HuH-7.5 (cell line): ENCODE data around the gene DIS3L2.

Experiments used
- DNase-seq: peaks from one replicate; pipeline ENCODE4 v3.0.0; 2011; ENCODE audit warnings: low spot score

DIS3L2 gene

DNA sequence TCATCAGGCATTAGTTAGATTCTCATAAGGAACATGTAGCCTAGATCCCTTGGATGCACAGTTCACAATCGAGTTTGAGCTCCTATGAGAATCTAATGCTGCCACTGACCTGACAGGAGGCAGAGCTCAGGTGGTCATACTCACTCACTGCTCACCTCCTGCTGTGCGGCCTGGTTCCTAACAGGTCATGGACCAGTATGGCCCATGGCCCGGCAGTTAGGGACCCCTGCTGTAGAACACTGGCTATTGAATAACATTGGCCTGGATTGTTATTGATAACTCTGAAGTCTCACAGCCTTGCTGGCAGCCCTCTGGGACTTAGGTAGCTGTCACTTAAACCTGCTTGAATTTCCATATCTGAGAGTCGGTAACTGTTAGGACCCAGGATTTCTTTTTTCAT lies 302.6 kb downstream of the DIS3L2 start:
- no peak for DNase-seq

DNA sequence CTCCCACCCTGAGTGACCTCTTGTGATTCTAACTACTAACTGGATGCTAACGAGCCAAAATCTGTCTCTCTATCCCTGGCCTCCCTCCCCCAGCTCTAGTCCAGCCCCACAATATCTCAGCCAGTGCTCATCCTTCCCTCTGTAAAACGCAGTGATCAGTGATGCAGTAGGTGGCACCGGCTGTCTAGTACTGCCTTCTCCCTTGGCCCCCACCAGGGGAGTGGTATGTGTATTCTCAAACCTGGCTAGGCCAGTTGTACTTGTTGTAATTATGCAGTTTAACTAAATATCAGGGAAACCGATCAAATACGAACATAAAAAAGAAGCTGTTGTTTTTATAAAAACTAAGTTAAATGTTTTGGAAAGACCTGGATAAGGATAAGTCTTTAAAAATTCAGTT lies 303.8 kb downstream of the DIS3L2 start:
- DNase-seq = no peak

DNA sequence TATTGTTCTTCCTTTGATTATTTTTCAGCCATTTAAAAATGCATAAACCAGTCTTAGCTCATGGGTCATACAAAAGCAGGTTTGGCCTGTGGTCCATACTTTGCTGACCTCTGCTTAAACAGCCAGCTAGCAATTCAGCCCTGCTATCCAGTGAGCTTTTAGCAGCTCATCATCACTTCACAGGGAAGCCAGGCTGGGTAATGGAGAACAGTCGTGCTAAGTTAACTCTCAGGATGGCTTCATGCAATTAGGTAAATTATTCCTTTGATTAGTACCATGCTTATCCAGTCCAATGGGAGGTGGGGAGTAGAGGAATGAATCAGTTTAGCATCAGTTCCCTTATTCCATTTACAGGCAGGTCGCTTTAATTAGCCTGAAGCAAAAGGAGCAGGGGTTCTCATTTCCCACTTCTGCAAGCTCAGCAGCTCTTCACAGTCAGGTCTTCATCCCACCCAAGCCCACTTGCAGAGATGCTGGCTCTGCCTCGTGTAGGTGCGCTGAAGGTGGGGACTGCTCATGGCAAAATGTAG lies 307.2 kb downstream of the DIS3L2 start:
- no peak for DNase-seq

DNA sequence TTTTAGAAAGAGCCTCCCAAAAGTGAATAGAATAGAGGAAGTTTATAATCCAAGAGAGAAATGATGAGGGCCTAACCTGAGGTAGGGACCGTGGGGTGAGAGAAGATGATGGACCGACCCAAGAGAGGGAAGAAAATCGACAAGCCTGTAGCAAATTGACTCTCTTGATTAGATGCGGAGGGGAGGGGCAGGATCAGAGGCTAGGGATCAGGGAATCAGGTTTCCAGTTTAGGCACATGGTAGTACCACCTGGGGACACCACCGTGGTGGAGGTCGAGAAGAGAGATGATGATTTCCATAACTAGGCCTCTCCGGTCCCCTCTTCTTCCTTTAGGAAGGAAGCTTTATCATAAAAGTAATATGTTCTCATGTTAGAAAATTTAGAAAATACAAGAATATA lies 308.4 kb downstream of the DIS3L2 start:
- no peak for DNase-seq

DNA sequence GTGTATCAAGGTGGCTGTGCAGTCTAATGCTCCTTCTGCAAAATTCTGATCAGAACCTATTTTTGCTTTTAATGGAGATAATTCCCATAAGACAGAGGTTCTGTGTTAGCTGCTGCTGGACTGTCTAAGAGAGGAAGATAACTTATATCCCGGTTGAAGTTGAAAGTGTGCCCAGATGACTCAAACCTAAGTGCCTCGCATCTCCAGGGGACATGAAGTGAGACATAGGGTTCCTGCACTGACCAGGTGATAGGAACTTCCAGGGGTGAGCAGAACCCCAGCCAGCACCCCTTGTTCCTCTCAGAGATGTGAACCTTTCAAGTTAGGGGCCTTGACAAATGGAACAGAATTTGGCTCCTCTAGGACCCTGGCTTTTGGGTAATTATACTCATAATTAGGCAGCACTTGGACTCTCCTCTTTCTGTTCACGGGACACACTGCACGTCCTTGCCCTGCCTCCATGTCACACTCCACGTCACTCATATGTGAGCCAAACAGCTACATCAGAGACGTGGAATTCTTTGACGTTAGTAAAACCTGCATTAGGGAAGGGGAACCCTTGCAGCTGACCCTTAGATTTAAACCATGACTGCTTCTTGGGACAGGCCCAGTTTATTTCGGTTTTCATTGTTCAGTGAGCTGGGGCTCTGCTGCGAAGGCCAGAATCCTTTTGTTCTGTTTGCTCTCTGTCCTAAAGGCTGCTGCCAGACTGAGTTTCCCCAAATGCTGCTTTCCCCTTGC lies 312.6 kb downstream of the DIS3L2 start:
- no peak for DNase-seq

DNA sequence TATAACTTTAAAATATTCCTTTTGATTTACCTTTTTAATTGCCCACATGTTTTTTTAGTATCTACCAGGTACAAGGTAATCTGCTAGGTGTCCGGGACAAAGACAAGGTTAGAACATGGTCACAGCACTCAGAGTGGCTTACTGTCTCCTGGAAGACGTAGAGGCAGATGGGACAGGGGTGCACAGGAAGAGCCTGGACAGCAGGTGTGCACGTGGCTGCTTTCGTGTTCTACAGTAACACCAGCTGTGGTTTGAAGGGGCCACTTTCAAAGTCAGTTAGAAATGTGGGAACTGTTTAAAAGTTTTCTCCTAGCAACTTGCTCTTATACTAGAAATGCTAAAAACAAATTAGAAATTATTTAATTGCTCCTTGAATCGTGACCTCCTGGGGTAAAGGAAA lies 314.2 kb downstream of the DIS3L2 start:
- no peak for DNase-seq

DNA sequence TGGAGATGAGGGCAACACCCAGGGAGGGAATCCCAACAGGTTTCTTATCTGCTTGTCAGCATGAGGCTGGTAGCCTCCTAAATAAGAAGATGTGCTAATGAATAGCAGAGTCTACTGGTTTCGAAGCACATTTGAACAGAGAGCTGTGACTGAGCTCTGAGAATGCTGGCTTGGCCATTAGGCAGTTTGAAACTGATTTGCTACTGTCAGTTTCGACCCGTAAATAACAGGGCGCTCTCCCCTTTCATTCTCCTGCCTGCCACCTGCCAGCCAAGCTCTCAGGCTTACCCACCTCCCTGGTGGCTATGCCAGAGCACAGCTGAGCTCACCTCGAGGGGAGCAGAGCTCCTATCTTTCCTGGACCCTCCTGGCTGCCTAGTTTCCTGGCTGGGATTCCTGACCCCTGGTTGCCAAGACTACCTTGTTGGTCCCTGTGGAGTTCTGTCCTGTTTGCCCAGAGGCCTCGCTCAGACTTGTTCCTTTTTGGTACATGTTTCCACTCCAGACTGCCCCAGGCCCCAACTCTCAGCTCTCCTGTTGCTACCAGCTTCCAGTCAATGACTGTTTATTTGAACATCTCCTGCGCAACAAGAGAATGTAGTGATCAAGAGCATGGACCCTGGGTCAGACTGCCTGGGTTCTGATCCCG lies 314.7 kb downstream of the DIS3L2 start:
- DNase-seq = no peak

DNA sequence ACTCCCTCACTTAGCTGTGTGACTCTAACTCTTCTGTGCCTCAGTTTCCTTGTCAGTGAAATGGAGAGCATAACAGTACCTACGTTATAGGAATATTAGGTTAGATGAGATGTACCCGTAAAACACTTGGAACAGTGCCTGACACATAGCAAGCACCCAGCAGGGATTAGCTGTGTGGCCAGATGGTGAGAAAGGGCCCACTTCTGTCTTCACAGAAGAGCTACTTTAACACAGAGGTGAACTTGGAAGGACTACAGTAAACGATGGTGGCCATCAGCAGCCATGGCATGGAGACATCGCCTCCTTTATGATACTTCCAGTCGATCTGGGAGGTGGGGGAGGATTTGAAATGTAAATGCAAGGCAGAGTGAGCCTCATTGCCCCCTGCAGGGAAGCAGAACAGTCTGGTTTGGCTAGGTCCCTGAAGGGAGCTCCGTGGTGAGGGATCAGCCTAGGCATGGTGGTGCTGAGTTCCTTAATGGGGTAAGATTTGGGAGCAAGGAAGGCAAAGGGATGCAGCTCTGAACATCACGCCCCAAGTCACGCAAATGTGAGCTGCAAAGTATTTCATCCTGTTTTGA lies 315.3 kb downstream of the DIS3L2 start:
- DNase-seq = no peak

DNA sequence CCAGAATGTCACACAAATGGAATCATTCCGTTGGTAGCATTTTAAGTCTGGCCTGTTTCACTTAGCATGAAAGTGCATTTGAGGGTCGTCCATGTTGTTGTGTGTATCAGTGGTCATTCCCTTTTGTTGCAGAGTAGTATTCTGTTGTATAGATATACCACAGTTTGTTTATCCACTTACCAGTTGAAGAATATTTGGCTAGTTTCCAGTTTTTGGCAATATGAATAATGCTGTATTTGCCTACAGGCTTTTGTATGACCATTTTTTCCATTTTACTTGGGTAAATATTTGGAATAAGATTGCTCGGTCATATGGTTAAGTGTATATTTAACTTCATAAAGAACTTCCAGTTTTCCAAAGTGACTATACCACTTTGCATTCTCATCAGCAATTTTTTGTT lies 317.0 kb downstream of the DIS3L2 start:
- DNase-seq = no peak

DNA sequence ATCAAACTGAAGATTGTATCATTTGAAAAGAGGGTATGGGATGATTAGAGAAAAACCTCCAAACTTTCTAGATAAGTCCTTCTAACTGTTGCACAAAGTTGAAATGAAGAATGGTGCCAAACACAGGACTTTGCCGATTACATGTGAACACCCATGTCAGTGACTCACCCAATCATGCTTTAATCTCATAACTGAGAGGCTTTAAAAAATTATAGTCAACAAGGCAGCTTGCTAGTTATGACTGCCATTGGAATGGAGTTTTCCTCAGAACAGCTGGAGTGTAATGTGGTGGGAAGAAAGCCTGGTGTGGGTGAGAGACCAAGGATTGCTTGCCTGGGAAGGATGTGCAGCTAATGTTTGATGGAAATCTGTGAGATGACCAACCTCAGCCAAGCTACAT lies 318.8 kb downstream of the DIS3L2 start:
- DNase-seq = no peak

DNA sequence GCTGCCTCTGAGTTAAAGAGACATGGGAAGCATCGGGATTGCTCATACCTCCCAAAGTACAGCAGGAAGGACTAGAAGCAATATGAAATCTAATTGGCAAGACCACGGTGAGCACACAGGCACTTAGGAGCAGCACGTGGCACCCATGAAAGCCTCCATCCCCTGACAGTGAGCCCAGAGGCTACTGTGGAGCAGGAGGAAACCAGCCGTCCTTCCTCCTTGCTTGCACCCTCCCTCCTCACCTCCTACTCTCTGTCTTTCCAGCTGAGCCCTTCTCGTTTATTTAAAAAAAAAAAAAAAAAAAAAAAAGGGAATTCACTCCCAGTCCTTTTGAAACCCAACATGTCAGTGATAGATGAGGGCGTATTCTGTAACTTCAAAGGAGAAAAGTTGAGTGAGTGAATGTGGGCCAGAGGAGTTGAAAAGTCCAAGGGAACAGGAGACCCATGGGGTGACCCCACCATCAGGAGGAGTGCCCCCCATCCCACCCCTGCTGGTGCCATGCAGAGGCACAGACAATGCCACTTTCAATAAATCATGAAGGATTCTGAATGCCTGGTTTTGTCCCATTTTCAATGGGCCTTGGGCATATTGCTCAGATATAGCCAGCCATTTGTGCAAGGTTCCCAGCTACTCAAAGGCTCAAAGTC lies 320.5 kb downstream of the DIS3L2 start:
- DNase-seq = no peak

DNA sequence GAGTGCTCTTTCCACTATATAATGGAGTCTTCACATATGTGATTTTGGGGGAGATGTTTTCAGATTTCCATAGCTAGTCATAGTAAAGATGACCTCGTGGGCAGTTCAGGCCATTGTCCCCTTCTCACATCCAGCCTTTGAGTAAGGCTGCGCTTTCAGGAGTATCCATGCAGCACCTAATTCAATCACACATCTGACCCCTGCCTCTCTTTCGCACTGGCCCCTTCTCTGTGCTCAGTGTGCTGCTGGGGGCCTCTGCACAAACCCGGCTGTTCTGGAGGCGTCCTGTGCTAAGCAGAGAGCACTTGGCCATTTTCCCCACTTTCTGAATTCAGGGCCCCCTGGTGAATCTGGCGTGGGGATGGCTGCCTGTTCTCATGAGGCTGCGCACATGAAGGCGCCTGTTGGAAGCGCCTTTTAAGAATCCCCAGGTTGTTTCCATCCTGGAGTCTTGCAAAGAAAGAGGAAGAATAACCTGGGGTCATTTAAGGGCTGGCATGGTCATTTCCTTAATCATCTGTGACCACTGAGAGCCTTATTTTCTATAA lies 321.1 kb downstream of the DIS3L2 start:
- no peak for DNase-seq

DNA sequence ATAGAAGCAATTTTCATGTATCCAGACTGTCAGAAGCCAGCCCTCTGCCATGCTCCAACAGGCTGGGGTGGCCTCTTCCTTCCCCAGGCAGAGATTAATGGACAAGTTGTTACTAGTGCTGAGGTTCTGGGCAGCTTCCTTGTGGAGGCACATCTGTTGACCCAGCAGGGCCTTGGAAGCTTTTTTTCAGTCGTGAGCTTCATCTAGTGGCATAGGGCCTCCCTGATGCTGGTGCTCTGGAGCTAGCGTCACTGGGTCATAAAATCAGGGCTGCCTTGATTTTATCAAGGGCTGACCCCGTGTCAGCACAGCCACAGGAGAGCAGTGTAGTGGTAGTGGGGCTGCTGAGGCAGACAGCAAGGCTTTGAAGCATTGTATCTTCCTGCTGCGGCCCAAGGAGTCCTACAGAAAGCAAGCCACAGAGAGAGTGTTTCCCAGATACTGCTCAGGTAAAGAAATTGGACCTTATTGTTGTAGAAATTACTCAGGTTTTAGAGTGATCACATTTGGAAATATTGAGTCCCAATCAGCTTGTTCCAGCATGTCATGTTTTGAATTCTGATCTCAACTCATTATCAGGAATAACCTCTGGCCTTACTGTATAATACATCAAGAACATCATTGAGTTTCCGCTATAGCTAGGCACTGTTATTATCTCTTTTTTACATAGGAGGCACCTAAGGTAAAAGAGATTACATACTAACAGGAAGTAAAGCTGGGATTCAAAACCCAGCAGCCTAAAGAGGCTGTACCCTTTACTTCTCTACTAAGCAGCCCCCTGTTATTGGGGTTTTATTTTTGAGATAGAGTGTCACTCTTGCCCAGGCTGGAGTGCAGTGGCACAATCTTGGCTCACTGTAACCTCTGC lies 324.7 kb downstream of the DIS3L2 start:
- DNase-seq = no peak

DNA sequence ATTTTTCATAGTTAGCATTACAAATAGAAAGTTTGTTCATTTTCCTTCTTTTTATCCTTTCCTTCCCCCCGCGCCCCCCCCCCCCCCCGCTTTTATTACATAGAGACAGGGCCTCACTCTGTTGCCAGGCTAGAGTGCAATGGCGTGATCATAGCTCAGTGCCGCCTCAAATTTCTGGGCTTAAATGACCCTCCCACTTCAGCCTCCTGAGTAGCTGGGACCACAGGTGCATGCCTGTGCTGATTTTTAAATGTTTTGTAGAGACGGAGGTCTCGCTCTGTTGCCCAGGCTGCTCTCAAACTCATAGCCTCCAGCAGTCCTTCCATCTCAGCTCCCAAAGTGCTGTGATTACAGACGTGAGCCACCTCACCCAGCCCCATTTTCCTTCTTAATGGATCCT lies 325.8 kb downstream of the DIS3L2 start:
- no peak for DNase-seq

DNA sequence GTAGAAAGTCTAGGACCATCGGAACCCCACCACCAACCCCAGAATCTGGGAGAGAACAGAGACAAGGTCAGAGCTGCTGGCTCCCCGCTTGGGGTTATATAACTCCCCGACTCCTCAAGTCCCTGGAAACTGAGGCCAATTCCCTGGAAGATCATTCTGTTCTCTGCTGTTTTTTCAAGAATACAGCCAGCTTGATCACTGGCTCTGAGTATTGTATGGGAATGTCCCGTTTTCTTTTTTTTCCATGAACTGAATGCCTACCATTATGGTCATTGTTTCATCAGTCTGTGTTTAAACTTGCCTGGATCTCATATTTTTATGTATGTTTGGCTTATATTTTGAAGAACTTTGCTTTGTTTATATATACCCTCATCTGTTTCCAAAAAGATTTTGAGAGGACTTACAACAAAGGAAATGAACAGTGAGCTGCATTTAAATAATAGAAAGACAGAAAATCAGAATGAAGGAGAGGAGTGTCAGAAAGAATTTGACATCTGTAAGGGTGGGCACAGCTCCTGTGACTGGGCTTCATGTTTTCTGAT lies 327.0 kb downstream of the DIS3L2 start:
- DNase-seq = no peak

DNA sequence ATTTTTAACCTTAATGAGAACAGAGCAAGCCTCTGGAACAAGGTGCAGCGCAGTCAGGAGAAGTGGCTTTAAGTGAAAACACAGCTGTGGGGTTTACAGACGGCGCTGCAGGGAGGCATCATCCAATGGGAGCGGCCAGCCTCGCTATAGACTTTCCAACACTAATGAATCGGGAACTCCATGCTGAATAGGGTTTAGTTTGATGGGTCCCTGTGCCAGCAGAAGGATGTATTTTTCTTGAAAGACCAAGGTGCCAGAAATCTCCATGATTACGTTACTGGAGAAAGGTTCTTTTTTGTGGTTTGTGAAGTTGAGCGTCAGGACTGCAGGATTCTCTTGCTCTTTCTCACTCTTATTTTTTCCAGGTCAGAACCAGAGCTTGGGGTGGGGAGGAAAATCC lies 329.2 kb downstream of the DIS3L2 start:
- DNase-seq = no peak

DNA sequence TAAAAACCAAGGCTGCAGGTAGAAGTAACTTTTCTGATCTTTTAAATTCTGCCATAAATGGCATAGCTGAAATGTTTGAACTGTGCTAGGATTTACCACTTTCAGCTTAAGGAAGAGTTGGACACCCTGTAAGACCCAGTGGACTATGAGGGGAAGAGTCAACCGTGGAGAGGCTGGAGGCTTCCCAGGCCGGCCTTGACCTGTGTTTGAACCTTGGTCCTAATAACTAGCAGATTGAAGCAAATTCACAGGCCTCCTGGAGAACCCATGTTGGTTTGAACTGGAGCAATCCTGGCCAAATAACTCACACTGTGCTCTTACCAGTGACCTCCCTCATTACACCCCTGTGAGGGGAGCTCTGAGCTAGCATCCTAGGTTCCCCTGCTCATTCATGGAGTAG lies 329.8 kb downstream of the DIS3L2 start:
- no peak for DNase-seq

DNA sequence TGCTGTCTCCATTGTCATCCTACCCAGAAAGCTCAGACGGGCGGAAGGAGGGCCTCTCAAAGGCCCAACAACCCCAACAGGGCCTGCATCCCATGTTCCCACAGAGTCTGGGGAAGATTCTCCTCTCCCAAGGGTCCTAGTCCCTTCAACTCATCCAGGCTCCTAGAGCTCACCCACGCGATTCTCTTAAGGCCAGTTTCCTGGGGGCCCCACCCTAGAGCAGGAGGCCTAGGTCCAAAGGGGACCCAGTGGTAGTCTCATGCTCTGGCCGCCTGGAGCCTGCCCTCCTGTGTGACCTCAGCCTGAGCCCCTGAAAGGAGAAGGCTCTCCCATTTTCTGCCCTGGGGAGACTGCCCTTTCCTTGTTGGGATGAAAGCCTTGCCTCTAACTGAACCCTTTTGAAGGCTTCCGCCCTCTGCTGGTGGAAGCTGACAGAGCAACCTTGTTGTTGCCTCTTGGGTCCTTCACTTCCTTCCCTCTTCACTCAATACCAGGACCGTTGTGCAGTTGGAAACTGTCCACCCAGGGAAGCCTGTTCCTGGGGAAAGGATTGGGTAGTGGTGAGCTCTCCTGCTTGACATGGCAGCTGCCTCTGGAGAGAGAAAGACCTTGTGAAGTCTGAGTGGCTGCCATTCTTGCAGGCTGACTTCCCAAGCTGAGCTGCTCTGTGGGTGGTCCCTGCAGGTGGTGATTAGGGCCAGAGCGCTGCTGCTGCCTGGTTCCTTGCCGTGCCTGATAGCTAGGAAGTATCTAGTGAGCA lies 331.1 kb downstream of the DIS3L2 start:
- DNase-seq = no peak

DNA sequence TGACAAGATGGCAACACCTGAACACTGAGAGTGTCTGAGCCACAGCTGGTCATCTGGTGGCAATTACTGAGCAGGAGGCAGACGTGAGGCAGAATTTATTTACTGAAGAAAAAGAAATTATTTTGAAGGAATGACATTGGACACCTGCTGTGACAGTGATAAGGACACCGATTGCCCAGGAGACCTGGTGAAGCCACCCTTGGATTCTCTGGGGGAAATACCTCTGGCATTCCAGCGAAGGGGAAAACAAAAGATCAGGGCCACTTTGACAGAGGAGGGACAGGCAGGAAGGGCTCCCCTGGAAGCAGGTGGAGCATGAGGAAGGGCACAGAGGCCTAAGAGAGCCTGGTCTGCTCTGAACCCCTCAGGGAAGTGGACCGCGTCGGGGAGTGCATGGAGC lies 331.7 kb downstream of the DIS3L2 start:
- DNase-seq = no peak

DNA sequence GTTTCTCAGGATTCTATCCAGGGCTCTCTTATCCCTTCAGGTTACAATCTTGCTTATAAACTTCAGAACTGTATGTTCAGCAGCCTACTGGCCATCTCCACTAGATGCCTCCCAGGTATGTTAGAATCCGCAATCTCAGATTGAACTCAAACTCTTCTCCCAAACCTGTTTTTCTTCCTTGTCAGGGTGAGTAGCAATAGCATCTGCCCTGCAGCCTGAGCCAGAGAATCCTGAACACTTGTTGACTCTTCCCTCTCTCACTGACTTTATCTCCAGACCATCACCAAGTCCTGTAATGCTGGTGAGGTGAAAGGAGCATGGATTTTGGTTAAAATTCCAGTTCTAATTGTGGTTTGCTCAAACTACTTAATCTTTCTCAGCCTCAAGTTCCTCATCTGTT lies 334.5 kb downstream of the DIS3L2 start:
- DNase-seq = no peak
